Hematopoietic multipotent progenitor cell treated with erythropoietin and hydrocortisone succinate and interleukin-3 and kit ligand, for 17 days (in vitro differentiated cells): ENCODE measurements around the gene C1GALT1C1L.
"Not testable (repeated sequence)": the region's sequence is repeated elsewhere in the genome, so short reads cannot be mapped to it uniquely, and the experiment has no call there.

ENCODE experiments used
- DNase-seq: peaks from one replicate; pipeline ENCODE4 v3.0.0-alpha.2; 2015; ENCODE audit warnings: low spot score

Gene C1GALT1C1L

GRCh38 chr2:43676322-43677050, at the start of gene C1GALT1C1L:
C1GALT1C1L (minus strand) TSS chr2:43676429; CDS start chr2:43676322, 107 bp downstream.
- DNase-seq, result no peak

GRCh38 chr2:43725711-43726246, 49.5 kb upstream of the C1GALT1C1L start:
- DNase-seq, result no peak

- no peak for DNase-seq
Measured at GRCh38 chr2:43724728-43725526, 48.7 kb upstream of the C1GALT1C1L start.

GRCh38 chr2:43718530-43719124, 42.4 kb upstream of the C1GALT1C1L start:
- no peak for DNase-seq

- DNase-seq, result no peak
Measured at GRCh38 chr2:43717322-43717721, 41.1 kb upstream of the C1GALT1C1L start.

GRCh38 chr2:43715300-43716098, 39.3 kb upstream of the C1GALT1C1L start:
- DNase-seq, result no peak

GRCh38 chr2:43714164-43714563, 37.9 kb upstream of the C1GALT1C1L start:
- no peak for DNase-seq

- no peak for DNase-seq
Measured at GRCh38 chr2:43710866-43711265, 34.6 kb upstream of the C1GALT1C1L start.

- no peak for DNase-seq
Measured at GRCh38 chr2:43708891-43709290, 32.7 kb upstream of the C1GALT1C1L start.

GRCh38 chr2:43708178-43708577, 31.9 kb upstream of the C1GALT1C1L start:
- no peak for DNase-seq

GRCh38 chr2:43707255-43708015, 31.2 kb upstream of the C1GALT1C1L start:
- no peak for DNase-seq

- no peak for DNase-seq
Measured at GRCh38 chr2:43701111-43701510, 24.9 kb upstream of the C1GALT1C1L start.

- no peak for DNase-seq
Measured at GRCh38 chr2:43699761-43700160, 23.5 kb upstream of the C1GALT1C1L start.

- DNase-seq, result not testable (repeated sequence)
Measured at GRCh38 chr2:43698140-43698539, 21.9 kb upstream of the C1GALT1C1L start.

- no peak for DNase-seq
Measured at GRCh38 chr2:43692428-43692994, 16.3 kb upstream of the C1GALT1C1L start.

GRCh38 chr2:43689999-43690398, 13.8 kb upstream of the C1GALT1C1L start:
- no peak for DNase-seq

GRCh38 chr2:43685357-43685756, 9.1 kb upstream of the C1GALT1C1L start:
- no peak for DNase-seq

- DNase-seq, result not testable (repeated sequence)
Measured at GRCh38 chr2:43677783-43678182, 1.6 kb upstream of the C1GALT1C1L start.

GRCh38 chr2:43675646-43676321, 445 bp downstream of the C1GALT1C1L start:
- no peak for DNase-seq

- DNase-seq, result no peak
Measured at GRCh38 chr2:43657241-43657640, 19.0 kb downstream of the C1GALT1C1L start.
